Measurements from ENCODE around the gene ANKRD34A. TPM values are rescaled to one million over a fixed set of nuclear protein-coding genes. Genes with fewer than 3 reads are reported as not detected.
A peak's percentile ranks its signal among the peaks of the same experiment; 100 is the strongest.

The ANKRD34A gene
- total and polyA plus RNA-seq, 2 of the 13 experiments (the other 11 are each of a cell fraction or from before 2014, with no cell fraction given): 0.05 to 0.07 TPM

- peak; percentile 92 for TF ChIP-seq ZNF784 (CRISPR knock-in tag; IDR thresholded peaks at IDR 0.05; ENCODE audit: borderline replicate concordance)
- TF ChIP-seq, protein P1, sequence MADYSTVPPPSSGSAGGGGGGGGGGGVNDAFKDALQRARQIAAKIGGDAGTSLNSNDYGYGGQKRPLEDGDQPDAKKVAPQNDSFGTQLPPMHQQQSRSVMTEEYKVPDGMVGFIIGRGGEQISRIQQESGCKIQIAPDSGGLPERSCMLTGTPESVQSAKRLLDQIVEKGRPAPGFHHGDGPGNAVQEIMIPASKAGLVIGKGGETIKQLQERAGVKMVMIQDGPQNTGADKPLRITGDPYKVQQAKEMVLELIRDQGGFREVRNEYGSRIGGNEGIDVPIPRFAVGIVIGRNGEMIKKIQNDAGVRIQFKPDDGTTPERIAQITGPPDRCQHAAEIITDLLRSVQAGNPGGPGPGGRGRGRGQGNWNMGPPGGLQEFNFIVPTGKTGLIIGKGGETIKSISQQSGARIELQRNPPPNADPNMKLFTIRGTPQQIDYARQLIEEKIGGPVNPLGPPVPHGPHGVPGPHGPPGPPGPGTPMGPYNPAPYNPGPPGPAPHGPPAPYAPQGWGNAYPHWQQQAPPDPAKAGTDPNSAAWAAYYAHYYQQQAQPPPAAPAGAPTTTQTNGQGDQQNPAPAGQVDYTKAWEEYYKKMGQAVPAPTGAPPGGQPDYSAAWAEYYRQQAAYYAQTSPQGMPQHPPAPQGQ (CRISPR knock-in tag; IDR thresholded peaks at IDR 0.05; ENCODE audit: borderline replicate concordance): no peak
- no peak; the same call in 1 of the 2 replicates for TF ChIP-seq NKX3-1 (CRISPR knock-in tag; IDR thresholded peaks at IDR 0.05)
- TF ChIP-seq ZNF841 (CRISPR knock-in tag; IDR thresholded peaks at IDR 0.05; ENCODE audit: borderline replicate concordance): no peak
- TF ChIP-seq ETV6 (CRISPR knock-in tag; conservative IDR thresholded peaks at IDR 0.05): no peak
- TF ChIP-seq TCF12 (IDR thresholded peaks at IDR 0.05): no peak
- peak; percentile 79; the same call in 1 of the 2 replicates for TF ChIP-seq TCF12 (CRISPR knock-in tag; IDR thresholded peaks at IDR 0.05)
- TF ChIP-seq MED1 (CRISPR knock-in tag; IDR thresholded peaks at IDR 0.05): peak; percentile 98
- TF ChIP-seq ZNF839 (CRISPR knock-in tag; IDR thresholded peaks at IDR 0.05; ENCODE audit: borderline replicate concordance): no peak
- TF ChIP-seq RAD21 (CRISPR knock-in tag; IDR thresholded peaks at IDR 0.05): 0 out of 2 replicates have a peak, but pooled peaks have one; percentile 14
- TF ChIP-seq ARNT2 (CRISPR knock-in tag; IDR thresholded peaks at IDR 0.05; ENCODE audit: low read depth): peak; percentile 53; the same call in 1 of the 2 replicates
- no peak for TF ChIP-seq ZNF10 (CRISPR knock-in tag; IDR thresholded peaks at IDR 0.05; ENCODE audit: borderline replicate concordance, low read depth)
- peak; percentile 20; the same call in 1 of the 2 replicates for TF ChIP-seq ZNF552 (CRISPR knock-in tag; IDR thresholded peaks at IDR 0.05; ENCODE audit: borderline replicate concordance)
- peak in 1 of 2 experiments; percentile 63; a peak in 1 of 4 replicates for TF ChIP-seq ATF4 (CRISPR knock-in tag; IDR thresholded peaks at IDR 0.05)
- no peak for TF ChIP-seq ZNF512B (CRISPR knock-in tag; IDR thresholded peaks at IDR 0.05; ENCODE audit: borderline replicate concordance)
- no peak for TF ChIP-seq ZSCAN20 (CRISPR knock-in tag; IDR thresholded peaks at IDR 0.05; ENCODE audit: borderline replicate concordance)
- no peak for TF ChIP-seq GLMP (CRISPR knock-in tag; IDR thresholded peaks at IDR 0.05; ENCODE audit: borderline replicate concordance)
- TF ChIP-seq ATF1 (CRISPR knock-in tag; IDR thresholded peaks at IDR 0.05): peak; percentile 74; the same call in 1 of the 2 replicates
- TF ChIP-seq SP2 (CRISPR knock-in tag; IDR thresholded peaks at IDR 0.05): peak; percentile 68
- no peak for TF ChIP-seq ZNF17 (CRISPR knock-in tag; IDR thresholded peaks at IDR 0.05)
- no peak; the same call in 1 of the 2 replicates for TF ChIP-seq ZFP82 (CRISPR knock-in tag; IDR thresholded peaks at IDR 0.05; ENCODE audit: borderline replicate concordance)
- TF ChIP-seq ZNF572 (CRISPR knock-in tag; IDR thresholded peaks at IDR 0.05): 0 out of 2 replicates have a peak, but pooled peaks have one; percentile 67
Measured at GRCh38 chr1:145996433-145997015, 32.1 kb upstream of the ANKRD34A start, which contains the start of gene TXNIP (continued).
